ENCODE measurements around the gene DLK2.
"Not testable (repeated sequence)": the region's sequence is repeated elsewhere in the genome, so short reads cannot be mapped to it uniquely, and the experiment has no call there.

DLK2 gene

DNA sequence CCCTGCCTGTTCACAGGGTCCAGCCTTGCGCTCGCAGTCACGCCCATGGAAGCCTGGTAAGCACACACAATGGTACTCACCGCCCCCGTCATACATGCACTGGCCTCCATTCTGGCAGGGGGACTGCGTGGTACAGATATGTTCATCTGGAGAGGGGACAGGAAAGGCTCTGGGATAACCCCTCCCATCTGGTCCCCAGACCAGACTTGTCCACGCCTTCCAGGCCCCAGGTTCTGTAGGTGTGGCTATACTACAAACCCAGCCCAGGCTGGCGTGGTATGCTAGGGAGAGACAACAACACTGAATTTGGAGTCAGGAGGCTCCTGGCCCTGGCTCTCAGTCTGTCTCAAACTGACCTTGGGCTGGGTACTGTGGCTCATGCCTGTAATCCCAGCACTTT, 3.4 kb downstream of the DLK2 start:
- DNase-seq: no peak

DNA sequence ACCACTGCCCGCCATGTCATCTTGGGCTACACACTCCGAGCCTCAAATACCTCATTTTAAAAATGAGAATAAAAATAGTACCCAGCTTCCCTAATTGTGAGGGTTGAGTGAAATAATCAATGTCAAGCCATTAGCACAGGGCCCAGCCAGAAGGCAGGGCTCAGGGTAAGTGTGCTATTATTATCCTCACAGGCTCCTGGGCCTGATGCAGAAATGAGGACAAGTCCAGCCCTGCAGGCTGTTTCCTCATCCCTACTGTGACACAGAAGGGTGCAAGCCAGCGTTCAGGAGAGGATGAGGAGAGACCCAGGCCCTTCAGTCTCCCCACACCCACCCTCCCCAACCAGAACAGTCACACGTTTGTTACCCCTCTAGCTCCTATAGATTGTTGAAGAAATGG, 4.0 kb downstream of the DLK2 start:
- no peak for DNase-seq

- DNase-seq: no peak
Observed at GRCh38 chr6:43450699-43451131, 4.6 kb downstream of the DLK2 start.

GRCh38 chr6:43448916-43449315, 6.4 kb downstream of the DLK2 start:
- no peak for DNase-seq

DNA sequence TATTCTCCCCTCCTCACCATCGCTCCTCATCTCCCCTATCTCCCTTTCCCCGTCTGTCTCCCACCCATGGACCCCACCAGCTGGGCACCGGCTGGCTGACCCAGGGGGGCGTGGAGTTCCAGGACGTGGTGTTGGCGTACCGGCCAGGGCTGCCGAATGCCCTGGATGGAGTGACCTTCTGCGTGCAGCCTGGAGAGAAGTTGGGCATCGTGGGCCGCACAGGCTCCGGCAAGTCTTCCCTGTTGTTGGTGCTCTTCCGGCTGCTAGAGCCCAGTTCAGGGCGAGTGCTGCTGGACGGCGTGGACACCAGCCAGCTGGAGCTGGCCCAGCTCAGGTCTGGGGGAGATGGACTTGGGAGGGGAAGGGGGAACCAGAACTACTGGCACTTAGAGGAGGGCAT, 7.7 kb downstream of the DLK2 start:
- no peak for DNase-seq

- no peak for DNase-seq
Observed at GRCh38 chr6:43445576-43445975, 9.8 kb downstream of the DLK2 start.

DNA sequence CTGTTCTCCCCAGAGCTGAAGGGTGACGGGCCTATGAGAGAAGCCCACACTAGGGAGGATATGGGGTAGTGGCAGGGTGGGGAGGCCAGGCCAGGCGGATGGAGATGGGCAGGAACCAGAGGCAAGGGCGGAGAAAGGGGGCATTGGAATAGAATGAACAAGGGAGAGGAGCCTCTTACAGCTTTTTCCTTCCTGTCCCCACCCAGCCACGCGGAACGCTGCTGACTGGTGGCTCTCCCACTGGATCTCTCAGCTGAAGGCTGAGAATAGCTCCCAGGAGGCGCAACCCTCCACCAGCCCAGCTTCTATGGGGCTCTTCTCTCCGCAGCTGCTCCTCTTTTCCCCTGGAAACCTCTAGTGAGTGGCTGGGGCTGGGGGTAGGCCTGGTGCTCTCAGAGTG, 10.8 kb downstream of the DLK2 start:
- DNase-seq: no peak

DNA sequence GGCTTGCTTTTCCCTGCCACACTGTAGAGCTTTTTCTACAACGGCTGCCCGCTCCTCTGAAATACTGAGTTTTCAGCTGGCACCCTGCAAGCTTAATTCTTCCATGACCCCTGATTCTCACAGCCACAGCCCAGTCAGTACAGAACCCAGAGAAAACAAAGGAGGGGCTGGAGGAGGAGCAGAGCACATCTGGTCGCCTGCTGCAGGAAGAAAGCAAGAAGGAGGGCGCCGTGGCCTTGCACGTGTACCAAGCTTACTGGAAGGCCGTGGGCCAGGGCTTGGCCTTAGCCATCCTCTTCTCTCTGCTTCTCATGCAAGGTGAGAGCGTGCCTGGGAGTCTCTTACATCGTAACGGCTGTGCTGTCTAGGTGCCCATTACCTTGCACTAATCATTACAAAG, 11.3 kb downstream of the DLK2 start:
- DNase-seq: no peak

DNA sequence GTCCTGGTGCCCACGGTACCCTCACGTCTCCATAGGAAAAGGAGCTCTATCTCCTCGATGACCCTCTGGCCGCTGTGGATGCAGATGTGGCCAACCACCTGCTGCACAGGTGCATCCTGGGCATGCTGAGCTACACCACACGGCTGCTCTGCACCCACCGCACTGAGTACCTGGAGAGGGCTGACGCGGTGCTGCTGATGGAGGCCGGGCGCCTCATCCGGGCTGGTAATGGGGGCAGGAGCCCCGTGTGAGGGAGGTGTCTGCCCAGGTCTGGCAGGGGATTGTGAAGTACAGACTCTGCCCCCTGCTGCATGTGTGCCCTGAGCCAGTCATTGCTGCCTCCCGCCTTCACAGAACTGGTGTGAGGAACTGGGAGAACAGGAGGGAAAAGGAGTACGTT, 12.4 kb downstream of the DLK2 start:
- no peak for DNase-seq

GRCh38 chr6:43437700-43438099, 17.6 kb downstream of the DLK2 start:
- no peak for DNase-seq

- no peak for DNase-seq
Observed at GRCh38 chr6:43436577-43437282, 18.6 kb downstream of the DLK2 start.

DNA sequence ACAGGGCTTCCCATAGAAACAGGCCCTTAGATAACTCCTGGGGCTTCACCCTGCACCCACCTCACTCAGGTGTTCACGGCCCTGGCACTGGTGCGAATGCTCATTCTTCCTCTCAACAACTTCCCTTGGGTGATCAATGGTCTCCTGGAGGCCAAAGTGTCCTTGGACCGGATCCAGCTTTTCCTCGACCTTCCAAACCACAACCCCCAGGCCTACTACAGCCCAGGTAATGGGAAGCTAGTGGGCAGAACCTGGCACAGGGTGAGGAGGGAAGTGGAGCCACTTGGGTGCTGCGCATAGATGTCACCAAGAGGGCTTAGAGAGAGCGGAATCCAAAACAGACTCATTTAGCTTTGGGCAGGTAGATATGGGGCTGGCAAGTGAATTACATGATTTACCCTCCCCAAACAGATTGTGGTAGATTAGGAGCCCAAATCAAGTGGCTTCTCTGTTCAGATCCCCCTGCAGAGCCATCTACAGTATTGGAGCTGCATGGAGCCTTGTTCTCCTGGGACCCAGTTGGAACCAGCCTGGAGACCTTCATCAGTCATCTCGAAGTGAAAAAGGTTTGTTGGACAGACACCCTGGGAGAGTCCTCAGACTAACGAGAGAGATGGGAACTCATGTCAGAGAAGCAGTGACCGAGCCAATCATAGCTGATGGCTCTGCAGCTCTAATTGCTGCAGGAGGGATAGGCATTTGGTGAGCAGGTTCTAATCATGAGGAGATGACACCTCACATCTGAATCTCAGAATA, 19.5 kb downstream of the DLK2 start:
- no peak for DNase-seq

DNA sequence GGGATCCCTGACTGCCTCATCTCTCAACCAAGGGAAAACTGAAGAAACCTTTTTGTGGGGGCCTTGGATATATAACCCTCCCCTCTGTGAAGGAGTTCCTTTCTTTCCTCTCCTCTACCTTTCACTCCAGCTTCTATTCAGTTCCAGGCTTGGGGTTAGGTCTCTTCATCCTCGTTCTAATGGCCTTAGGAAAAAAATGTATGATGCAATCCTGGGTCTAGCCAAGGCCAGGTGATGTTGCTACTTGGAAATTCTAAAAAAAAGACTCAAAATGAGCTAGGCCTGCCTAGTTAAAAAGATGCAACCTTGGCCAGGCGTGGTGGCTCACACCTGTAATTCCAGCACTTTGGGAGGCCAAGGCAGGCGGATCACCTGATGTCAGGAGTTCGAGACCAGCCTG, 20.4 kb downstream of the DLK2 start:
- no peak for DNase-seq

GRCh38 chr6:43434001-43434840, 21.1 kb downstream of the DLK2 start:
- DNase-seq: no peak

DNA sequence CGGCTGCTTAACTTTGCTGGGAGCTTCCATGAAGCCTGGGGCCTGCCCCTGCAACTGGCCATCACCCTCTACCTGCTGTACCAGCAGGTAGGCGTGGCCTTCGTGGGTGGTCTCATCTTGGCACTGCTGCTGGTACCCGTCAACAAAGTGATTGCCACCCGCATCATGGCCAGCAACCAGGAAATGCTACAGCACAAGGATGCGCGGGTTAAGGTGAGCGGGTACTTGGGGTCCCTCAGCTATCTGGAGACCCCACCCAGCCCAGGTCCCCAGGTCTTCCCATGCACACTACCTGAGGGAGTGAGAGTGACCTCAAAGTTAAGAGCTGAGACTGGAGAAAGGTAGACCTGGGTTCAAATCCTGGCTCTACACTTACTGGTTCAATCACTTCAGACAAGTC, 22.2 kb downstream of the DLK2 start:
- DNase-seq: no peak

- DNase-seq: no peak
Observed at GRCh38 chr6:43432009-43432945, 23.1 kb downstream of the DLK2 start.

GRCh38 chr6:43428874-43429273, 26.5 kb downstream of the DLK2 start:
- no peak for DNase-seq

- no peak for DNase-seq
Observed at GRCh38 chr6:43428112-43428570, 27.2 kb downstream of the DLK2 start.

DNA sequence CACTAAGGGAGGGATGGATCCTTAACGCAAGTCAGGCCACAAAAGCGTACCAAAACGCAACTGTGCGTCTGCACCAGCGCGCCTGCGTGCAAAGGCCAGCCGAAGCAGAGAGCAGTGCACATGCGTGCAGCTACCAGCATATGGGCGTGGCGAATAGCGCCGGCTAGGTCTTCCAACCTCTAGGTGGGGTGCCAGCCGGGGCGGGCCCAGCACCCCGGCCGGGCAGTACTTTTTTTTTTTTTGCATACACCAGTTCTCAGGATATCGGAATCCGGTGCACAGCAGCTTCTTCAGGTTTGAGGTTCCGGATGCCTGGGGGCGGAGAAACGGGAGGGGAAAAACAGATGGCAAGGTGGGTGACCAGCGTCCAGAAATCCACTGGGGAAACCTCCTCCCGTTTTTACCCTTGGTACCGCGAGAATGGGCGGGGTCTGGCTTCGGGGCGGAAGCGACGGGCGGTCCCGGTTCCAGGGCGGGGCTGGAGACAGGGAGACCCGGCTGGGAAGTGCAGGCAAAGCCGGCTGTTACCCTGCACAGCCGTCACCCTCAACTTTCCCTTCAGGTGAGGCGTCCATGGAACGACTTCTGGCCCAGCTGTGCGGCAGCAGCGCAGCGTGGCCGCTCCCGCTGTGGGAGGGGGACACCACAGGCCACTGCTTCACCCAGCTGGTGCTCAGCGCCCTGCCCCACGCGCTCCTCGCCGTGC, 27.8 kb downstream of the DLK2 start, which contains the start of gene ABCC10:
TSS of gene ABCC10 (plus strand) at position 136 of the 706 bp plus-strand sequence. CDS start at position 574, 438 bp downstream.
- peak; percentile 93 for DNase-seq

- no peak for DNase-seq
Observed at GRCh38 chr6:43426928-43427405, 28.4 kb downstream of the DLK2 start.

GRCh38 chr6:43425083-43425482, 30.3 kb downstream of the DLK2 start:
- not testable (repeated sequence) for DNase-seq
